GM19395 (cell line): ENCODE data around the gene NTN5.
"Not testable (repeated sequence)": the region's sequence is repeated elsewhere in the genome, so short reads cannot be mapped to it uniquely, and the experiment has no call there.

Experiments
- ATAC-seq: cut with Tn5 transposase; IDR thresholded peaks from one replicate; pipeline ENCODE4 v1.9.1; 2021; ENCODE audit warnings: mild to moderate bottlenecking, moderate library complexity; ENCODE audit not compliant: unreplicated experiment

NTN5 gene

GRCh38 chr19:48672994-48673393 is at the start of gene NTN5:
Gene NTN5, minus strand, starts transcription at chr19:48673017. Its CDS starts 2,031 bp downstream, at chr19:48670986.
- no peak for ATAC-seq

GRCh38 chr19:48722196-48722708 is 49.4 kb upstream of the NTN5 start:
- ATAC-seq = no peak

- ATAC-seq = peak; percentile 79
These were observed 47.9 kb upstream of the NTN5 start for GRCh38 chr19:48720613-48721296.

- peak; percentile 14 for ATAC-seq
These were observed 47.4 kb upstream of the NTN5 start for GRCh38 chr19:48720251-48720612.

- ATAC-seq = no peak
These were observed 46.7 kb upstream of the NTN5 start, which contains the start of gene MAMSTR for GRCh38 chr19:48719263-48720171. Gene MAMSTR, minus strand, starts transcription at chr19:48719725. Its CDS starts 694 bp downstream, at chr19:48719031.

- ATAC-seq = no peak
These were observed 46.0 kb upstream of the NTN5 start for GRCh38 chr19:48718711-48719231.

GRCh38 chr19:48718106-48718505 is 45.3 kb upstream of the NTN5 start:
- not testable (repeated sequence) for ATAC-seq

- no peak for ATAC-seq
These were observed 43.9 kb upstream of the NTN5 start for GRCh38 chr19:48716562-48717291.

GRCh38 chr19:48715681-48716171 is 42.9 kb upstream of the NTN5 start:
- ATAC-seq = no peak

- no peak for ATAC-seq
These were observed 42.2 kb upstream of the NTN5 start for GRCh38 chr19:48714759-48715675.

- ATAC-seq = peak; percentile 92
These were observed 41.3 kb upstream of the NTN5 start for GRCh38 chr19:48713864-48714755.

- no peak for ATAC-seq
These were observed 40.4 kb upstream of the NTN5 start for GRCh38 chr19:48713041-48713863.

GRCh38 chr19:48711106-48711662 is 38.4 kb upstream of the NTN5 start:
- ATAC-seq = no peak

GRCh38 chr19:48708471-48708870 is 35.7 kb upstream of the NTN5 start:
- no peak for ATAC-seq

- ATAC-seq = no peak
These were observed 32.6 kb upstream of the NTN5 start for GRCh38 chr19:48705431-48705830.

GRCh38 chr19:48703316-48703715 is 30.5 kb upstream of the NTN5 start:
- no peak for ATAC-seq

GRCh38 chr19:48702701-48703100 is 29.9 kb upstream of the NTN5 start:
- ATAC-seq = no peak
